AG09319 (cell line): ENCODE measurements around the gene FMOD.

ENCODE experiments used
- DNase-seq: peaks from one replicate; pipeline ENCODE4 v3.0.0-alpha.2; 2010; ENCODE audit warnings: low read depth; ENCODE audit errors: extremely low read depth
- CTCF ChIP-seq: IDR thresholded peaks from 2 replicates; pipeline ENCODE4 v1.5.1; 2011; ENCODE audit warnings: low read depth, mild to moderate bottlenecking, inconsistent platforms, low read length, moderate library complexity

Gene FMOD

GRCh38 chr1:203351037-203351625 is at the start of gene FMOD:
TSS of gene FMOD (minus strand) at chr1:203351122. CDS start at chr1:203348270, 2,852 bp downstream.
- TF ChIP-seq CTCF: peak; percentile 21
- DNase-seq: peak; percentile 41

- no peak for DNase-seq
- TF ChIP-seq CTCF: no peak
Measured at GRCh38 chr1:203396595-203397194, 45.8 kb upstream of the FMOD start.

- peak; percentile 6; the same call in 1 of the 2 replicates for TF ChIP-seq CTCF
- no peak for DNase-seq
Measured at GRCh38 chr1:203395751-203396150, 44.8 kb upstream of the FMOD start.

GRCh38 chr1:203390298-203390697 is 39.4 kb upstream of the FMOD start:
- no peak for TF ChIP-seq CTCF

GRCh38 chr1:203388683-203389082 is 37.8 kb upstream of the FMOD start:
- DNase-seq: no peak
- TF ChIP-seq CTCF: no peak

More at GRCh38 chr1:203390298-203390697, 39.4 kb upstream of the FMOD start:
- no peak for DNase-seq

- DNase-seq: no peak
- TF ChIP-seq CTCF: no peak
Measured at GRCh38 chr1:203382026-203382425, 31.1 kb upstream of the FMOD start.

GRCh38 chr1:203381151-203381751 is 30.3 kb upstream of the FMOD start:
- no peak for DNase-seq
- no peak for TF ChIP-seq CTCF
